ENCODE results near the gene ERC1.

Gene ERC1

GRCh38 chr12:1479645-1480044, 488.6 kb downstream of the ERC1 start:
- TF ChIP-seq EZH2 (optimal IDR thresholded peaks at IDR 0.05; ENCODE audit: low read depth, low read length): no peak
- TF ChIP-seq EZH2phosphoT487 (IDR thresholded peaks at IDR 0.05; ENCODE audit: low read length): no peak
- no peak for TF ChIP-seq CTCF (IDR thresholded peaks at IDR 0.05; ENCODE audit: low read length)
- no peak for DNase-seq
- Histone ChIP-seq H3F3A (ENCODE audit: insufficient read depth, low read length) (no peaks in the 10 kb centered on the region), H4K20me1 (ENCODE audit: insufficient read depth, low read length) (no peaks in the 10 kb centered on the region), H3K9ac (ENCODE audit: low read length) (no peak overlapping the region), H3K27ac (ENCODE audit: low read length) (no peak overlapping the region), H3K9me2 (replicated peaks; ENCODE audit: insufficient read depth, low read length) (no peaks in the 10 kb centered on the region), H3K4me3 (ENCODE audit: low read length) (no peak overlapping the region), H3K4me1 (ENCODE audit: low read length) (no peaks in the 10 kb centered on the region), H3K4me2 (ENCODE audit: low read depth, low read length) (no peak overlapping the region), H3K79me2 (ENCODE audit: low read length) (no peaks in the 10 kb centered on the region), H3K36me3 (replicated peaks; ENCODE audit: insufficient read depth, low read length) (no peaks in the 10 kb centered on the region), H2AFZ (ENCODE audit: low read length) (no peak overlapping the region), H3K27me3 (replicated peaks; ENCODE audit: insufficient read depth, low read length) (no peaks in the 10 kb centered on the region), H3K9me3 (replicated peaks; ENCODE audit: insufficient read depth, low read length) (no peaks in the 10 kb centered on the region)

- Histone ChIP-seq H3K9ac (ENCODE audit: low read length) (no peak overlapping the region), H3K27me3 (replicated peaks; ENCODE audit: insufficient read depth, low read length) (no peaks in the 10 kb centered on the region), H3K4me1 (ENCODE audit: low read length) (no peaks in the 10 kb centered on the region), H3K4me2 (ENCODE audit: low read depth, low read length) (no peak overlapping the region), H3K4me3 (ENCODE audit: low read length) (no peak overlapping the region), H3K9me3 (replicated peaks; ENCODE audit: insufficient read depth, low read length) (no peaks in the 10 kb centered on the region), H3K79me2 (ENCODE audit: low read length) (no peaks in the 10 kb centered on the region), H3K9me2 (replicated peaks; ENCODE audit: insufficient read depth, low read length) (no peaks in the 10 kb centered on the region), H3K36me3 (replicated peaks; ENCODE audit: insufficient read depth, low read length) (no peaks in the 10 kb centered on the region), H3F3A (ENCODE audit: insufficient read depth, low read length) (no peaks in the 10 kb centered on the region), H2AFZ (ENCODE audit: low read length) (no peak overlapping the region), H3K27ac (ENCODE audit: low read length) (no peak overlapping the region), H4K20me1 (ENCODE audit: insufficient read depth, low read length) (no peaks in the 10 kb centered on the region)
- DNase-seq: no peak
- TF ChIP-seq CTCF (IDR thresholded peaks at IDR 0.05; ENCODE audit: low read length): no peak
- no peak for TF ChIP-seq EZH2 (optimal IDR thresholded peaks at IDR 0.05; ENCODE audit: low read depth, low read length)
- no peak for TF ChIP-seq EZH2phosphoT487 (IDR thresholded peaks at IDR 0.05; ENCODE audit: low read length)
These were observed 490.3 kb downstream of the ERC1 start for GRCh38 chr12:1481326-1481725.

- Histone ChIP-seq H3F3A (ENCODE audit: insufficient read depth, low read length) (no peaks in the 10 kb centered on the region), H3K79me2 (ENCODE audit: low read length) (no peaks in the 10 kb centered on the region), H3K9me2 (replicated peaks; ENCODE audit: insufficient read depth, low read length) (no peaks in the 10 kb centered on the region), H3K9ac (ENCODE audit: low read length) (no peak overlapping the region), H3K36me3 (replicated peaks; ENCODE audit: insufficient read depth, low read length) (no peaks in the 10 kb centered on the region), H3K4me2 (ENCODE audit: low read depth, low read length) (no peak overlapping the region), H3K27me3 (replicated peaks; ENCODE audit: insufficient read depth, low read length) (no peaks in the 10 kb centered on the region), H4K20me1 (ENCODE audit: insufficient read depth, low read length) (no peaks in the 10 kb centered on the region), H2AFZ (ENCODE audit: low read length) (no peak overlapping the region), H3K4me1 (ENCODE audit: low read length) (no peaks in the 10 kb centered on the region), H3K9me3 (replicated peaks; ENCODE audit: insufficient read depth, low read length) (no peaks in the 10 kb centered on the region), H3K27ac (ENCODE audit: low read length) (no peak overlapping the region), H3K4me3 (ENCODE audit: low read length) (no peak overlapping the region)
- no peak for DNase-seq
- TF ChIP-seq EZH2phosphoT487 (IDR thresholded peaks at IDR 0.05; ENCODE audit: low read length): no peak
- TF ChIP-seq CTCF (IDR thresholded peaks at IDR 0.05; ENCODE audit: low read length): no peak
- no peak for TF ChIP-seq EZH2 (optimal IDR thresholded peaks at IDR 0.05; ENCODE audit: low read depth, low read length)
These were observed 490.9 kb downstream of the ERC1 start for GRCh38 chr12:1481906-1482305.

Data from MM.1S (cell line).